NCI-H1694 treated with DMSO at 0.1 percent for 48 hours (cell line): ENCODE data around the gene DDI2.

Experiments
- DNase-seq: peaks from one replicate; lab custom pipeline; 2025; lab: John Stamatoyannopoulos, UW

DDI2 gene

DNA sequence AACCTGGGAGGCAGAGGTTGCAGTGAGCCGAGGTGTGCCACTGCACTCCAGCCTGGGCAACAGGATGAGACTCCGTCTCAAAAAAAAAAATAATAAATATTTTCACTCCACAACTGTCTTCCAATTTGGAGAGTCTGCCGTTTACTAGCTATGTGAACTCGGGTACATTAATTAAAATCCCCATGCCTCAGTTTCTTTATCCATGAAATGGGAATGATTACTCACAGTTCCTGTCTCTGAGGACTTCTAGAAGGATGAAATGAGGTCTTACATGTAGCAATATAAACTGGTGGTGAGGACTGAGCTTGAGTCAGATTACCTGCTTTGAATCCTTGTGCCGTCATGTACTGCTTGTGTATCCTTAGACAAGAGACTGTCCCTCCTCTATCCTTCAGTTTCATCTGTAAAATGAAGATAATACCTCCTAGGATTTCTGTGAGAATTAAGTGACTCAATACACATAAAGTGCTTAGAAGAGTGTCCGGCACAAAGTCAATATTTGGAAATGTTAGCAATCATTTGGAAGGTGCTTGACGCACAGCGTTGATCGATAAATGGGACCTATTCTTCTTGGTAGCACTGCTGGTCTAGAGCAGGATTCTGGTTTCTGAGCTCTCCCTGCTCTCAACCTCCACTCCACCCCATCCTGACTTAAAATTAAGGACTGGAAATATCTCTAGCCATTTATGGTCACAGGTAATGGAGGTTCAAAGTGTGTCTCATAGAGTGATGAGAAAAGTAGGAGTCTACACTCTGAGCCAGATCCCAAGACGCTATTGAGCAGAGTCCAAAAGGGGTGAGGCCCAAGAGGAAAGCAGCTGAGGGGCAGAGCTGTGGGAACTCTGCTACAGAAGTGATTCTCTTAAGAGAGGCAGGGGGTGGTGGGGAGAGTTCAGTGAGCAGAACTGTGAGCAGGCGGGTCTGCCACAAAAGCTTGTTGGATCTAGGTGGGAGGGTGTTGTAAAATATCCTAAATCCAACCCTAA lies 11.6 kb upstream of the DDI2 start:
- no peak for DNase-seq

DNA sequence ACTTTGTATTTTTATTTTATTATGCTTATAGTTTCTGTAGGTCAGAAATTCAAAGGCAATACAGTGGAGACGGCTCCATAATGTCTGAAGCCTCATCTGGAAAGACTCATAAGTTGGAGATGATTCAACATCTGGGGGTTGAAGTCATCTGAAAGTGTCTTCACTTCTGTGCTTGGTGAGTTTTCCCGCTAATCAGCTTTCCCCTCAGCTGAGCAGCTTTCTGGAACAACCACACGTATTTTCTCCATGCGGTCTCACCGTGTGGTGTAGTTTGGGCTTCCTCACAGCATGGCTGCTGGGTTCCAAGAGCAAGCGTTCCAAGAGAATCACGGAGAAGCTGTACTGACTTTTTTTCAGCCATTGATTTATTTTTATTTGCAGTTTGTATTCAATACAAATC lies 7.6 kb upstream of the DDI2 start:
- DNase-seq = no peak

DNA sequence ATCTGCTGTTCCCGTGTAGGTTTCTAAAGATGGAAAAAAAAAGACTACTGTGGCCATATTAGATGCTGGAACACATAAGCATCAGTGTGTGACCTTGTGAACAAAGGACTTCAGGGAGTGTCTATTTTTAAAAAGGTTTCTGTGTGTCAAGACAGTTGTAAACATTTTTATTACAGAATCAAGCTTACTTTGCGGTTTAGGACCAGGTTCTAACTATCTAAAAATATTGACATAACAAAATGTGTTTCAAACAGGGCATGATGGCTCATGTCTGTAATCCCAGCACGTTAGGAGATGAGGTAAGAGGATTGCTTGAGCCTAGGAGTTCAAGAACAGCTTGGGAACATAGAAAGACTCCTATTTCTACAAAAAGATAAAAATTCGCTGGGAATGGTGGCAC lies 7.1 kb upstream of the DDI2 start:
- DNase-seq = no peak

DNA sequence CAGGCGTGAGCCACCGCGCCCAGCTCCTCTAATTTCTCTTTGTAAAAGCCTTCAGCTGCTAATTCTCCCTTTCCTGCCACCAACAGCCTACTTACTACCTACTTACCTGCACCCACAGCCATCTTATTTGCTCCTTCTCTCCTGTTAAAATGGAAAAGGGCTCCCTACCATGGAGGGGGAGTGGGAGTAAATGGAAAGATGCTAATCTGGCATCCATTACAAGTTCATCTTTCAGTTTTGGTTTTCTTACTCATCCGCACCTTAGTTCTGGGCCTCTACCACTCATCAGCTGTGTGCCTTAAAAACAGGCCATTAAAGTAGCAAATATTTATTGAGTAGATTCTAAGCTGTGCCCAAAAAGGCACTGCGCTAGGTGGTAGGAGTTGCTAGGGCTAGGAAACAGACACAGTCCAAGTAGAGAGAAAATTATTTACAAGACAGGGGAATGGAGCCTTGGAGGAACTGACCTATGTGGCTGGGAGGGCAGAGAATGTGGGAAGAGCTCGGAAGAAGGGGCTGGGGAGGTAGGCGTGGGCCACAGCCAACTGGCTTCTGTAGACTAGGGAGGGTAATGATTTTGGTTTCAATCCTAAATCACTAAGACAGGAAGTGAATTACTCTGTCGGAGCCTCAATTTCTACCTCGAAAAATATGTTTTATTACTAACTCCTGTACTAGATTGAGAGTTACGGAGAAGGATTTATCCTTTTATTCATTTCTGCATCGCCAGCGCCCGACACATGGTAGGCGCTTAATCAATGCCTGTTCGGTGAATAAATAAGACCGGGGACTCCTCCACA lies 685 bp upstream of the DDI2 start:
- no peak for DNase-seq

DNA sequence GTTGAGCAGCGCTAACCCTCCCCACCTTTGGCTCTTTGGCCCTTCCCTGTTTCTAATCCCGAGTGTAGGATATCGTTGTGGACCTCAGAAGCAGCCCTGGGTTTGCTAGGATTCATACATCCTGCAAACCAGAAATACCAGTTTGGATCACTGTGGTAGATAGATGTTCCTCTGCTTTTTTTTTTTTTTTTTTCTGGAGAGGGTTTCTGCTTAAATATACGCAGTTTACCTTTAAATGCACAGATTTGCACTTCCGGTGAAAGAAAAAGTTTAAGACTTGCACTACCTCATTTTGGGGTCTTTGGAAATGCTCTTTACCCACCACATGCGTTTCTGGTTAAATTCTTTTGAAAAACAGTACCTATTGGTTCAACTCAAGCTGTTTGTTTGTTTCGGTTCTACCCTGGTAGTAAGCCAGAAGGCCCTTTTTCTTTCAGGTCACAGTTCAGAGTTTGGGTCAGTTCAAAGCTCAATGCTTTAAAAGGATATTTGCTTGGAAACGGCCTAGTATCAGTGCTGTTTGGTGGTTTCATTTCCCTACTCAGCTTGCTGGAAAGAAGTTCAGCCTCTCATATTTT lies 908 bp downstream of the DDI2 start:
- no peak for DNase-seq

DNA sequence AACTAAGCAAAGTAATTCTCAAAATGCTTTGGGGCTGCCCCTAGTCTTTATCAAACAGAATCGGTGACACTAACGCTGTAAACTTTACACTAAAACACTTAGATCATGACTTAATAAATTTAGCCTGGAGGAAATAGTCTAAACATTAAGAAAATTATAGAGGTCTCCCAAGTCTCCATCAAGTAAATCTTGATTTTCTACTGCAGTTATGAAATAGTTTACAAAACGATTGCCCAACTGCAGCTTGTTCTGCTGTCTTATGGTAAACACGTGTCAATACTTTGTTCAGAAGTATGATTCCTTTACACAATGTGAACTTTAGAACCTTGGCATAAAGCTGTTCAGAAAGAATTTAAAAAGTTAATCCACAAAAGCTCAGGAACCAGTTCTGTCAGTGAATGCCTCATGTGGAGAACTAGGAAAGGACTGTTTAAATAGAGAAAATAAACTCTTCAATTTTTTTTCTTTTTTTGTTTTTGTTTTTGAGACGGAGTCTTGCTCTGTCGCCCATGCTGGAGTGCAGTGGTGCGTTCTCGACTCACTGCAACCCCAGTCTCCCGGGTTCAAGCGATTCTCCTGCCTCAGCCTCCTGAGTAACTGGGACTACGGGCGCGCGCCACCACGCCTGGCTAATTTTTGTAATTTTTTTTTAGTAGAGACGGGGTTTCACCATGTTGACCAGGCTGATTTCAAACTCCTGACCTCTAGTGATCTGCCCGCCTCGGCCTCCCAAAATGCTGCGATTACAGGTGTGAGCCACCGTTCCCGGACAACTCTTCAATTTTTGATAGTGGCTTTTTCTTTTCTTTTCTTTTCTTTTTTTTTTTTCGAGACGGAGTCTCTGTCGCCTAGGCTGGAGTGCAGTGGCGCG lies 1.6 kb downstream of the DDI2 start:
- DNase-seq = no peak

DNA sequence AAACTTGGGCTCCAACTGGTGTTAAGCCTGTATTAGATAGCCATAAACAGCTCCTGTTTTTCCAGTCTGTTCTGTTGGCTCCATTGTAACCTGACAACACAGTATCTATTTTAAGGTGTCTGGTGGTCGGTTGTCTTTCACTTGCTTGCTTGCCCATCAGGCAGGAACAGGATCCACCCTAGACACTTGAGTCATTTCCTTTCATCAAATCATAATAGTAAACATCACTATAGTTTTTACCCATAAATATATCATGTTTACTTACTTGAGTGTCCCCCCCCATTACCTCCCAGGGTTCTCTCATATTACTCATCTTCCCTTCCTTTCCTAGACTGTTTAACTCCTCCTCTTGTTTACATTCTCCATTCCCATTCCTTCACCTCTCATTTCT lies 2.9 kb downstream of the DDI2 start:
- no peak for DNase-seq

DNA sequence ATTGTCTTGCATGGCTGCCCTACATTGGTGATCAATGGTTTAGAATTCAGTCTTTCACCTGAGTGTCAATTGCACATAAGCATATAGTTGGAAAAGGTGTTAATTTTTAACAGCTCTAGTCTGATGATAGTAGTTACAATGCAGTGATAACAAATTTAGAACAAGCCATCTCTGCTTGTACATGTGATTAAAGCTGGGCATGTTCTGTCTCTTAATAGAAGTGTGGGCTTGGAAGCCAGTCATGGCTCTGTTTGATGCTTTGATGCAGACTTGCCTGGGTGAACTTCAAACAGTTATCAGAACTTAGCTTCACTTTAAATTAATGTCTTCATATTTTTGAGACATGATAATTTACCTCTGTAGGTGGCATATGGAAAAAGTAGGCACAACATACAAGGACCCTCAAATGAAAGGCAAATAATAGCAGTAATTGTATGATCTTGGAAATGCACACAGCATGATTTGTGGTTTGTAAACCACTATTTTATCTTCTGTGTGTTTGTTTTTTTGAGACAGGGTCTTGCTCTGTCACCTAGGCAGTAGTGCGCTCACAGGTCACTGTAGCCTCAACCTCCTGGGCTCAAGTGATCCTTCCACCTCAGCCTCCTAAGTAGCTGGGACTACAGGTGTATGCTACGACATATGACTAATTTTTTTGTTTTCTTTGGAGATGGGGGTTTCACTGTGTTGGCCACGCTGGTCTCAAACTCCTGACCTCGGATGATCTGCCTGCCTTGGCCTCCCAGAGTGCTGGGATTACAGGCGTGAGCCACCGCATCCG lies 3.8 kb downstream of the DDI2 start:
- no peak for DNase-seq

DNA sequence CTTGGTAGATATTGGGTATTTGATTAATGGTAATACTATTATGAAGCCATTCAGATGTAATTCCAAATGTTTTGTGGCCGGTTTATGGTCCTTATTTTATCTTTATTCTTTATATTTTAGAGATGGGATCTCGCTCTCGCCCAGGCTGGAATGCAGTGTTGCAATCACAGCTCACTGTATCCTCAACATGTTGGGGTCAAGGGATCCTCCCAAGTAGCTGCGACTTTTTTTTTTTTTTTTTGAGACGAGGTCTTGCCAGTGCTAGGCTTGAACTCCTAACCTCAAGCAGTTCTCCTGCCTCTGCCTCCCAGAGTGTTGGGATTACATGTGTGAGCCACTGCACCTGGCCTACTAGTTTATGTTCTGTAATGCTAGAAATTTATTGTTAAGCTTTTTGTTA lies 4.7 kb downstream of the DDI2 start:
- DNase-seq = no peak

DNA sequence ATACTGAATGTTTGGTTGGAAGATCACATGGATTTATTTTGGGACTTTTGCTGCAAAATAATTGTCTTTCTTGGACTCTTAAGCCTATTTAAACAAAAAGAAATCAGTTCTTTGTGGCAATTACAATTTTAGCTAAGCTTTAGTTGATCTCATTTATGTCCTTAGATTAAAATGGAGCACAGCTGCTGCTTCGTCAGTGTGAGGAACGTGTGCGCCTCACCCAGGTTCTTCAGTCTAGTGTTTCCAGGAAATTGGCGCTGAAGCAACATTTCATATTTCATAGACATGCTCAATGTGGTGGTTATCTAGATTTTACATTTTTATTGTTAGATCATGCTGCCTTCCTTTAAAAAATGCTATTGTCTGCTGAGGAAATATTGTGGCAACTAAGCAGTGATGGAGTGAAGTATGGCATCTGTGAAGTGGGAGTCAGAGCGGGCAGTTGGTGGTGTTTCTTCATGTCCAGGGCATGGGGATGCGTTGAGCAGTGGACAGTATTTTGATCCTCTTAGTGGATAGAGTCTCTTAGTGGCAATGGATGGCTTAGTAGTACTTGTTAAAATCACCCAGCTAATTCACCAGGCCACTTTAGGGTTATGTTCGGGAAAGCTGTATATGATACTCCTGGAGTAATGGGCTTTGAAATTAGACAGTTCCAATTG lies 5.6 kb downstream of the DDI2 start:
- DNase-seq = no peak

DNA sequence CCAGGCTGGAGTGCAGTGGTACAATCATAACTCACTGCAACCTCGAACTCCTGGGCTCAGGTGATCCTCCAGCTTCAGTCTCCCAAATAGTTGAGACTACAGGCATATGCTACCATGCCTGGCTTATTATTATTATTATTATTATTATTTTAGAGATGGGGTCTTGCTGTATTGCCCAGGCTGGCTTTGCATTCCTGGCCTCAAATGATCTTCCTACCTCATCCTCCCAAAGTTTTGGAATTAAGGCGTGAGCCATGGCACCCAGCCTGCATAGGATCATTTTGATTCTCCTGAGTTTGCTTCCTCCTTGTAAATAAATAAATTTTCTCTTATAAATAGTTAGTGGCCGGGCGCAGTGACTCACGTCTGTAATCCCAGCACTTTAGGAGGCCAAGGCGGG lies 6.2 kb downstream of the DDI2 start:
- no peak for DNase-seq

DNA sequence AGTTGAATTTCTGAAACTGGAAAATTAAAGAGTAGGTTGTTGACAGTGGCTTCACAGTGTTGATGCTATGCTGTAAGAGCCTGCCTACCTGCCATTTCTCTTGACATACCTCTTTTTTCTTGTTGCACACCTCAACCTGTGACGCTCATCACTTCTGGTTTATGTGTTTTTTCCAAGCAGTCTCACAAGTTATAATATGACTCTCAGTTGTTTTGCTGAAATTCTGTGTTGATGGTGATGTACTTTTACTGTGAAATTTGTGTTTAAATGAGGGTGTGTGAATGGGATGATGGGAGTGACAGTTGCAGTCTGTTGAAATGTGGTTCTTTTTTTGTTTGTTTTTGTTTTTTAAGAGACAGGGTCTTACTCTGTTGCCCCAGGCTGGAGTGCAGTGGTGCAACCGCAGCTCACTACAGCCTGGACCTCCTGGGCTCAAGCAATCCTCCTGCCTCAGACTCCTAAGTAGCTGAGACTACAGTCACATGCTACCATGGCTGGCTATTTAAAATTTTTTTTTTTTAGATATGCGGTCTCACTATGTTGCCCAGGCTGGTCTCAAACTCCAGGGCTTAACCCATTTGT lies 7.0 kb downstream of the DDI2 start:
- DNase-seq = no peak

DNA sequence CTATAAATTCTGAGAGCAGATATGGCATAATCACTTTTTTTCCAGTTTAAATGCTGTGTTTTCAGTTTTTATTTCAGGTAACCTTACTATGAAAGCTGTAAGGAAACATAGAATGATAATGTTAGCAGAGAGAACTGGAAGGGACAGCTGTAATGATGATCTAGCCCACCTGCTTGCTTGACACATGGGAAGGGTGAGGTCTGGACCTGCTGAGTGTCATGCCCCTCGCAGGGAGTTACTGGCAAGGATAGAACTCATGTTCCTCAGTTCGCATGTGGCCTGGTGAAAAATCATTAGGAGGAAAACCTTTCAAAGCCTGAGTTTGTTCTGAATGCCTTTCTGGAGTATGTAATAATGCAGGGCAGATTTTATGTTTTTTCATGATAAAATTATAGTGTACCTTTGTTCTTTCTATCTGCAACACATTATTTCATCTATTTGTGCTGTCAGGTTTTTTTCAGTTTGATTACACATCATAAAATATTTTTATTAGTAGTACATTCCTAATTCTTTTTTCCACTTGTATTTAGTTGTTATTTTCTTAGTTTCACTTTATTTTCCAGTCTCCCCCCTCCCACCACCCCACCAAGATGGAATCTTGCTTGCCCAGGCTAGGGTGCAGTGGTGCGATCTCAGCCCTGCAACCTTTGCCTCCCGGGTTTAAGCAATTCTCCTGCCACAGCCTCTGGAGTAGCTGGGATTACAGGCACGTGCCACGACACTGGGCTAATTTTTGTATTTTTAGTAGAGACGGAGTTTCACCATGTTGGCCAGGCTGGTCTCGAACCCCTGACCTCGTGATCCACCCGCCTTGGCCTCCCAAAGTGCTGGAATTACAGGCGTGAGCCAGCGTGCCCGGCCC lies 8.0 kb downstream of the DDI2 start:
- DNase-seq = no peak

DNA sequence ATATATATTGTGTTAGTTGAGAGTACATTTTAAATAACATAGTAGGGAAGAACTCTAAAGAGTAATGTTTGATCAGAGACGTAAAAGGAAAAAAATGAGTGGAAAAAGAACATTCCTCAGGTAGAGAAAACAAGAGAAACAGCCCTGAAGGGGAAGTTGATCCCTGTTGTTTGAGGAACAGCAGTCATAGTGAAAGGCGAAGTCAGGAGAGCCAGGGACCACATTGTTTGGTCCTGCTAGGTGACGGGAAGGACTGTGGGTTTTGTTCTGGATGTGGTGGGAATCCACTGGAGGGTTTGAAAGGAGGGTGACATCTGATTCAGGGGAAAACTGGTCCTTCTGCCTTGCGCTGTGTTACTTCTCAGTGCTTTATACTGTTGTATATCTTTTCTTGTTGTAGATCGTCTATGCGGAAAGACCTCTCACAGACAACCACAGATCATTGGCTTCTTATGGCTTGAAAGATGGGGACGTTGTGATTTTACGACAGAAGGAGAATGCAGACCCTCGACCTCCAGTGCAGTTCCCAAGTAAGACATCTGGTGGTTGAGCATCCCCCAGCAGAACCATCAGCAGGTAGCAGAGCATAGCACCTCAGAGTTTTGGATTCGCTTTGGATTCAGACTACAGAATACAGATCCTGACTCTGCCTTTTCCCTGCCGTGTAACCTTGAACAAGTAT lies 9.2 kb downstream of the DDI2 start:
- no peak for DNase-seq

DNA sequence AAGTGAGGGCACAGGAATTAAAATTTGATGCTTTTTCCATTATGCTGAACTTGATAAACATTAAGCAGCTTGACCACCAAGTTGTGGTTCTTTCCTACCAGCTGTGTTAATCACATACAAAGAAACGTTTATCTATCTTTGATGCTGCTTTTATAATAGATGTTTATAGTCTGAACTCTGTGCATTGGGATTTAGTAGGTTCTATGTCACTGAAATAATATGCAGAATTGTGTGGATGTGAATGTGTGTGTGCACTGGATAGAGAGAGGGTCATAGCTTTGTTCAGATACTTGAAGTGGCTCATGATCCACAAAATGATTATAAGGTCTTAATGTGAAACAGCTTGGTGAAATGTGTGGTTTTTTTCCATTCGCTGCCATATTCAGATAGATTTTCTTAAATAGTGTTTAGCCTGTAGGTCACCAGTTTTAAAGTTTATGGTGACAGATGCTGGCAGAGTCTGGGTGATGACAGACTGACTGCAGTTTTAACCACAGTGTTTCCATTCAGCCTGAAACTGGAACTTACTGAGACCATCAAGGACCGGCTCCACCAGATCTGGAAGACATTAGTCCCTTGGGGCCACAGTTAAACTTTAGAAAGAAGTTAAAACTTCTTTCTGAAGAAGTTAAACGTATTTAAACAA lies 10.2 kb downstream of the DDI2 start:
- no peak for DNase-seq

DNA sequence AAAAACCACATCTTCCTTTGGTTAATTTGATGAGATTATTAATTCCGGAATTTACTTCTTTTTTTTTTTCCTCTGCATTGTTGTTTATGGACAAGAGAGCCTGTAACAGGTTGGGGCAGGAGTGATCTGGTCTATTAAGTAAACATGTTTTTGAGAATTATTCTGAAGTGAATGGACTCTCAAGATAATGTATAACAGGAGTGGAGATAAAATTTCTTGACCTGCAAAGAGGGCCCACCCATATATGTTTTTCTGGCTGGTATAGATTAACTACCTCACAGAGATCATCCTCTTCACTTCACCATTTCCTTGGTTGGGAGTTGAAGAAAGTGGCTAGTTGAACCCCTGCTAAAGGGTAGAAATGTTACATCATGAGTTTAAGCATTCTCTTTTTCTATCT lies 10.7 kb downstream of the DDI2 start:
- no peak for DNase-seq

DNA sequence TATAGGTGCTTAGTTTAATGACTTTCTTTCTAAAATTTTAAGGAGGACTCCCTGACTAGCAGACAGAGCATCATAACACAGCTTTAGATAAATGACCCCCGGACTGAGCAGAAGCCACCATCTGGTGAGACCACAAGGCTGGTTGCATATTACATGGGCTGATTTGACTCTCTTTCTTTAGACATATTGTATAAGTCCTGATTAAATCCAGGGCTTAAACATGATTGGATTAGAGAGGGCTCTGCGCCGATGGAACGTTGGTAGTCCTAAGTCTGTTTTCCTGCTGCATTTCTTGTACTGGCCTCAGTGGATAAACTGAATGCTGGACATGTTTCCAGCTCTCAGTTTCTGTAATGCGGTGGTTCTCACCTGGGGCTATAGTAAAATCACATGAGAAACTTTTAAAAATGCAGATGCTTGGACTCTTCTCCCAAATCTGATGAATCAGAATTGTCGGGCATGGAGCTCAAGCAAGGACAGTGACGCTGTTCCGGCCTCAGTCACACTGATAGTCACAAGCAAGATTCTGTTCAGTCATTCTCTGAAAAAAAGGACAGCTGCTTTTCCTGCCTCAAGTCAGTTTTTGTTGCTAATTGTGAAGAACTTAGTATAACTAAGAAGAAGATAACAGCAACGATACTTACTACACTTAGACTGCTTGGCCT lies 16.6 kb downstream of the DDI2 start:
- no peak for DNase-seq

DNA sequence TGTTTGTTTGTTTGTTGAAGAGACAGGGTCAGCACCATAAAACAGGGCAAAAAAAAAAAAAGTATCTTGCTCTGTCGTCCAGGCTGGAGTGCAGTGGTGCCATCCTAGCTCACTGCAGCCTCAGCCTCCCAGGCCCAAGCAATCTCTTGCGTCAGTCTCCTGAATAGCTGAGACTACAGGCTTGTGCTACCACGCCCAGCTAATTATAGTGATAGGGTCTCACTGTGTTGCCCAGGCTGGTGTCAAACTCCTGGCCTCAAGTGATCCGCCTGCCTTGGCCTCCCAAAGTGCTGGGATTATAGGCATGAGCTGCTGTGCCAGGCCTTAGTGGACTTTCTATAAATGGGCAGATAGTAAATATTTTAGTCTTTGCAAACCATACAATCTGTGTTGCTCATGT lies 19.2 kb downstream of the DDI2 start:
- no peak for DNase-seq
